ENCODE data around the gene WDR27.
A peak's percentile ranks its signal among the peaks of the same experiment; 100 is the strongest.

The WDR27 gene

GRCh38 chr6:169558378-169558773, 143.5 kb downstream of the WDR27 start:
- Histone ChIP-seq H3K9me2 (replicated peaks; ENCODE audit: insufficient read depth, low read length) (no peaks in the 10 kb centered on the region), H3F3A (ENCODE audit: insufficient read depth) (peaks cover 13% of the 10 kb centered on the region), H3K4me3 (ENCODE audit: insufficient read depth, low read length, poor library complexity, severe bottlenecking) (no peak overlapping the region), H3K36me3 (ENCODE audit: low read length) (peaks cover 4% of the 10 kb centered on the region; the same call in 1 of the 2 replicates), H3K9ac (ENCODE audit: low read length) (no peak overlapping the region), H4K20me1 (ENCODE audit: low read depth, low read length) (no peaks in the 10 kb centered on the region), H3K27me3 (ENCODE audit: low read length) (no peaks in the 10 kb centered on the region), H2AFZ (ENCODE audit: low read depth, low read length, severe bottlenecking) (no peak overlapping the region), H3K9me3 (ENCODE audit: insufficient read depth, low read length) (no peaks in the 10 kb centered on the region), H3K27ac (ENCODE audit: low read depth, low read length) (peak overlapping the region; percentile 97; the same call in 1 of the 2 replicates), H3K4me2 (ENCODE audit: low read depth, low read length, poor library complexity, severe bottlenecking) (no peak overlapping the region), H3K79me2 (ENCODE audit: insufficient read depth, low read length) (no peaks in the 10 kb centered on the region)
- TF ChIP-seq EZH2phosphoT487 (conservative IDR thresholded peaks at IDR 0.05; ENCODE audit: low read length), result no peak
- TF ChIP-seq, protein P1, sequence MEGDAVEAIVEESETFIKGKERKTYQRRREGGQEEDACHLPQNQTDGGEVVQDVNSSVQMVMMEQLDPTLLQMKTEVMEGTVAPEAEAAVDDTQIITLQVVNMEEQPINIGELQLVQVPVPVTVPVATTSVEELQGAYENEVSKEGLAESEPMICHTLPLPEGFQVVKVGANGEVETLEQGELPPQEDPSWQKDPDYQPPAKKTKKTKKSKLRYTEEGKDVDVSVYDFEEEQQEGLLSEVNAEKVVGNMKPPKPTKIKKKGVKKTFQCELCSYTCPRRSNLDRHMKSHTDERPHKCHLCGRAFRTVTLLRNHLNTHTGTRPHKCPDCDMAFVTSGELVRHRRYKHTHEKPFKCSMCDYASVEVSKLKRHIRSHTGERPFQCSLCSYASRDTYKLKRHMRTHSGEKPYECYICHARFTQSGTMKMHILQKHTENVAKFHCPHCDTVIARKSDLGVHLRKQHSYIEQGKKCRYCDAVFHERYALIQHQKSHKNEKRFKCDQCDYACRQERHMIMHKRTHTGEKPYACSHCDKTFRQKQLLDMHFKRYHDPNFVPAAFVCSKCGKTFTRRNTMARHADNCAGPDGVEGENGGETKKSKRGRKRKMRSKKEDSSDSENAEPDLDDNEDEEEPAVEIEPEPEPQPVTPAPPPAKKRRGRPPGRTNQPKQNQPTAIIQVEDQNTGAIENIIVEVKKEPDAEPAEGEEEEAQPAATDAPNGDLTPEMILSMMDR (IDR thresholded peaks at IDR 0.05; ENCODE audit: insufficient read depth, low read length, poor library complexity, severe bottlenecking), result no peak

DNA sequence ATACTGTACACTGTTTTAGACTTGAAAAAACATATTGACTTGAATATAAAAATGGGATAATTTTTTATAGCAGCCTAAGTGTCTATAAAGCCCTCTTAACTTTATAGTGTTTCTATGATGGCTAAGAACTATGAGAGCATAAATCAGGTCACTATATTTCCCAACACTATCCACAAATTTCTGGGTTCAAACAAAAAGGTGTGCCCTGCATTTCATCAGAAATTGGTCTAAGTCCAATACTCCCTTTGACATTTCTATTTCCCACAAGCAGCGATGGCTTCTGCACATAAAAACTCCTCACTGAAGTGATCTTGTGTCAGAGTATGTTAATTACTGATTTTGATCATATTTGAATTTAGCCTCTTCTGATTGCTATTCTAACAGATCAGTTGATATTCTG, 143.9 kb downstream of the WDR27 start:
- Histone ChIP-seq H3K9ac (ENCODE audit: low read length) (peak overlapping the region; percentile 56), H3K79me2 (ENCODE audit: insufficient read depth, low read length) (no peaks in the 10 kb centered on the region), H3K4me2 (ENCODE audit: low read depth, low read length, poor library complexity, severe bottlenecking) (peak overlapping the region; percentile 88), H3K4me3 (ENCODE audit: insufficient read depth, low read length, poor library complexity, severe bottlenecking) (no peak overlapping the region), H2AFZ (ENCODE audit: low read depth, low read length, severe bottlenecking) (peak overlapping the region; percentile 84), H3K9me2 (replicated peaks; ENCODE audit: insufficient read depth, low read length) (no peaks in the 10 kb centered on the region), H3K27ac (ENCODE audit: low read depth, low read length) (peak overlapping the region; percentile 97), H4K20me1 (ENCODE audit: low read depth, low read length) (no peaks in the 10 kb centered on the region), H3K36me3 (ENCODE audit: low read length) (peaks cover 4% of the 10 kb centered on the region; the same call in 1 of the 2 replicates), H3K9me3 (ENCODE audit: insufficient read depth, low read length) (no peaks in the 10 kb centered on the region), H3F3A (ENCODE audit: insufficient read depth) (peaks cover 13% of the 10 kb centered on the region), H3K27me3 (ENCODE audit: low read length) (no peaks in the 10 kb centered on the region)
- TF ChIP-seq EZH2phosphoT487 (conservative IDR thresholded peaks at IDR 0.05; ENCODE audit: low read length), result no peak
- TF ChIP-seq, protein P1 (IDR thresholded peaks at IDR 0.05; ENCODE audit: insufficient read depth, low read length, poor library complexity, severe bottlenecking), result no peak

GRCh38 chr6:169556758-169557548, 144.9 kb downstream of the WDR27 start:
- no peaks in the 10 kb centered on the region for H4K20me1 ChIP-seq (ENCODE audit: low read depth, low read length)
- no peaks in the 10 kb centered on the region for H3K9me3 ChIP-seq (ENCODE audit: insufficient read depth, low read length)
- H3K4me3 ChIP-seq (ENCODE audit: insufficient read depth, low read length, poor library complexity, severe bottlenecking), result peak overlapping the region; percentile 37
- H3K9ac ChIP-seq (ENCODE audit: low read length), result peak overlapping the region; percentile 56
- no peaks in the 10 kb centered on the region for H3K27me3 ChIP-seq (ENCODE audit: low read length)
- H3K36me3 ChIP-seq (ENCODE audit: low read length), result peaks cover 4% of the 10 kb centered on the region; the same call in 1 of the 2 replicates
- H3K9me2 ChIP-seq (replicated peaks; ENCODE audit: insufficient read depth, low read length), result no peaks in the 10 kb centered on the region
- H3F3A ChIP-seq (ENCODE audit: insufficient read depth), result peaks cover 13% of the 10 kb centered on the region
- peak overlapping the region; percentile 97 for H3K27ac ChIP-seq (ENCODE audit: low read depth, low read length)
- H3K4me2 ChIP-seq (ENCODE audit: low read depth, low read length, poor library complexity, severe bottlenecking), result peak overlapping the region; percentile 88
- no peaks in the 10 kb centered on the region for H3K79me2 ChIP-seq (ENCODE audit: insufficient read depth, low read length)
- TF ChIP-seq EZH2phosphoT487 (conservative IDR thresholded peaks at IDR 0.05; ENCODE audit: low read length), result no peak
- TF ChIP-seq, protein P1 (IDR thresholded peaks at IDR 0.05; ENCODE audit: insufficient read depth, low read length, poor library complexity, severe bottlenecking), result no peak
- H2AFZ ChIP-seq (ENCODE audit: low read depth, low read length, severe bottlenecking), result peak overlapping the region; percentile 84
